HCT116 (cell line): ENCODE results near the gene RALGPS2. TPM values are rescaled to one million over a fixed set of nuclear protein-coding genes. Genes with fewer than 3 reads are reported as not detected.

ENCODE experiments used
- ATAC-seq: fragments of 200-7000 bp; cut with Tn5 transposase; 2 replicates; pipeline ENCODE4 v1.9.1; 2020; ENCODE audit warnings: mild to moderate bottlenecking, moderate library complexity
- BruUV-seq: library from RNA; stranded (reverse); fragments of 400-500 nt; replicated peaks from 2 replicates; lab custom pipeline; 2021; lab: Mats Ljungman, UMichigan
- CTCF ChIA-PET: fragments of 300-600 bp; sonication (Branson Sonifier 250); formaldehyde crosslinking; loops from one replicate; lab custom pipeline; 2021; ENCODE audit warnings: antibody characterized with exemption; lab: Charles Lee
- POLR2A ChIA-PET: fragments of 300-600, 350-600 bp; sonication (Branson Sonifier 250); formaldehyde crosslinking; loops from one replicate; lab custom pipeline; 2021; ENCODE audit warnings: antibody characterized with exemption; lab: Charles Lee
- RAD21 ChIA-PET, 2 experiments: fragments of 300-600 bp; sonication (Branson Sonifier 250); formaldehyde crosslinking; loops; one replicate each; lab custom pipeline; 2023; ENCODE audit warnings: low total read pairs in 2 of 2; ENCODE audit not compliant: uncharacterized antibody in 2 of 2, unreplicated experiment in 2 of 2, low non-redundant PET in 1 of 2; lab: Charles Lee
- DNase-seq: peaks from one replicate; pipeline ENCODE4 v3.0.0-alpha.2; 2010; ENCODE audit warnings: low read depth, low spot score
- H2AFZ ChIP-seq: fragments of 200-600 bp; shearing (Covaris generic), sonication (generic); 2 replicates; pipeline ENCODE4 v1.6.1; 2017; ENCODE audit warnings: low read depth, mixed run types, mixed read lengths, antibody characterized with exemption, low read length; ENCODE audit not compliant: poor library complexity, severe bottlenecking
- H3K27ac ChIP-seq: 2 replicates; pipeline ENCODE4 v1.5.1; 2012; ENCODE audit warnings: low read depth, low read length
- H3K27me3 ChIP-seq: fragments of 200-600 bp; sonication (generic); 2 replicates; pipeline ENCODE4 v1.6.1; 2016; ENCODE audit warnings: mixed run types, low read length, mixed read lengths; ENCODE audit not compliant: insufficient read depth
- H3K36me3 ChIP-seq, 2 experiments: fragments of 200-500 bp in 1 of 2; fragments of 200-600 bp in 1 of 2; sonication (Bioruptor generic) in 1 of 2; sonication (generic) in 1 of 2; 2 replicates each; pipeline versions ENCODE4 v1.5.1 to v1.6.1; 2014 to 2016; ENCODE audit warnings: low read length in 2 of 2, inconsistent platforms in 1 of 2, mixed read lengths in 1 of 2, mixed run types in 1 of 2; ENCODE audit not compliant: insufficient read depth in 2 of 2, control insufficient read depth in 1 of 2
- H3K4me1 ChIP-seq, 2 experiments: fragments of 200-600 bp in 1 of 2; sonication (generic) in 1 of 2; 2 replicates each; pipeline versions ENCODE4 v1.5.1 to v1.6.1; 2012 to 2017; ENCODE audit warnings: low read length in 2 of 2, inconsistent platforms in 1 of 2, mild to moderate bottlenecking in 1 of 2, mixed read lengths in 1 of 2, mixed run types in 1 of 2, moderate library complexity in 1 of 2; ENCODE audit not compliant: insufficient read depth in 2 of 2, control insufficient read depth in 1 of 2
- H3K4me2 ChIP-seq: fragments of 200-600 bp; sonication (generic); 2 replicates; pipeline ENCODE4 v1.6.1; 2017; ENCODE audit warnings: mixed run types, low read length, mixed read lengths
- H3K4me3 ChIP-seq, 2 experiments: fragments of 200-600 bp in 1 of 2; sonication (generic) in 1 of 2; replicated peaks in 1 of 2; 2 replicates each; pipeline ENCODE4 v1.5.1; 2011 to 2016; ENCODE audit warnings: low read length in 2 of 2, control low read depth in 1 of 2, low read depth in 1 of 2, mild to moderate bottlenecking in 1 of 2, mixed read lengths in 1 of 2, mixed run types in 1 of 2
- H3K79me2 ChIP-seq: fragments of 200-600 bp; sonication (generic); 2 replicates; pipeline ENCODE4 v1.6.1; 2017; ENCODE audit warnings: mild to moderate bottlenecking, mixed run types, low read length, moderate library complexity, mixed read lengths; ENCODE audit not compliant: insufficient read depth
- H3K9ac ChIP-seq: fragments of 200-600 bp; sonication (generic); 2 replicates; pipeline ENCODE4 v1.6.1; 2016; ENCODE audit warnings: low read length, mixed read lengths
- H3K9me2 ChIP-seq: fragments of 200-600 bp; sonication (generic), shearing (Covaris generic); 2 replicates; pipeline ENCODE4 v1.6.1; 2017; ENCODE audit warnings: mixed run types, mild to moderate bottlenecking, moderate library complexity; ENCODE audit not compliant: insufficient read depth
- H3K9me3 ChIP-seq, 2 experiments: fragments of 200-500 bp in 1 of 2; fragments of 200-600 bp in 1 of 2; sonication (Bioruptor generic) in 1 of 2; sonication (generic) in 1 of 2; 2 replicates each; pipeline ENCODE4 v1.6.1; 2014 to 2017; ENCODE audit warnings: low read length in 2 of 2, mixed read lengths in 2 of 2, inconsistent platforms in 1 of 2, low read depth in 1 of 2, mild to moderate bottlenecking in 1 of 2, mixed run types in 1 of 2, moderate library complexity in 1 of 2; ENCODE audit not compliant: control insufficient read depth in 1 of 2, insufficient read depth in 1 of 2
- H4K20me1 ChIP-seq: fragments of 200-600 bp; sonication (generic), shearing (Covaris generic); 2 replicates; pipeline ENCODE4 v1.6.1; 2017; ENCODE audit warnings: mixed run types, mild to moderate bottlenecking, moderate library complexity; ENCODE audit not compliant: insufficient read depth
- ATF3 ChIP-seq: IDR thresholded peaks from 2 replicates; pipeline ENCODE4 v1.6.1; 2012
- CEBPB ChIP-seq: IDR thresholded peaks from 2 replicates; pipeline ENCODE4 v1.6.1; 2012; ENCODE audit warnings: low read depth
- MAX ChIP-seq: IDR thresholded peaks from 2 replicates; pipeline ENCODE4 v1.6.1; 2012
- intact Hi-C: fragments of 100-400 bp; cut with micrococcal nuclease; formaldehyde crosslinking; loops from 2 replicates; pipeline ENCODE4 v1.10.0; 2022
- total RNA-seq: library from RNA; stranded (reverse); gene quantifications from one replicate; pipeline ENCODE4 v1.2.1, GENCODE V29; 2021; ENCODE audit not compliant: unreplicated experiment
- TF ChIP-seq, protein P1 (sequence below): IDR thresholded peaks from 2 replicates; pipeline ENCODE4 v1.6.1; 2012; ENCODE audit warnings: low read depth

The RALGPS2 gene
- total RNA-seq, 1 experiment from 2014 or later, result 25.6 TPM

DNA sequence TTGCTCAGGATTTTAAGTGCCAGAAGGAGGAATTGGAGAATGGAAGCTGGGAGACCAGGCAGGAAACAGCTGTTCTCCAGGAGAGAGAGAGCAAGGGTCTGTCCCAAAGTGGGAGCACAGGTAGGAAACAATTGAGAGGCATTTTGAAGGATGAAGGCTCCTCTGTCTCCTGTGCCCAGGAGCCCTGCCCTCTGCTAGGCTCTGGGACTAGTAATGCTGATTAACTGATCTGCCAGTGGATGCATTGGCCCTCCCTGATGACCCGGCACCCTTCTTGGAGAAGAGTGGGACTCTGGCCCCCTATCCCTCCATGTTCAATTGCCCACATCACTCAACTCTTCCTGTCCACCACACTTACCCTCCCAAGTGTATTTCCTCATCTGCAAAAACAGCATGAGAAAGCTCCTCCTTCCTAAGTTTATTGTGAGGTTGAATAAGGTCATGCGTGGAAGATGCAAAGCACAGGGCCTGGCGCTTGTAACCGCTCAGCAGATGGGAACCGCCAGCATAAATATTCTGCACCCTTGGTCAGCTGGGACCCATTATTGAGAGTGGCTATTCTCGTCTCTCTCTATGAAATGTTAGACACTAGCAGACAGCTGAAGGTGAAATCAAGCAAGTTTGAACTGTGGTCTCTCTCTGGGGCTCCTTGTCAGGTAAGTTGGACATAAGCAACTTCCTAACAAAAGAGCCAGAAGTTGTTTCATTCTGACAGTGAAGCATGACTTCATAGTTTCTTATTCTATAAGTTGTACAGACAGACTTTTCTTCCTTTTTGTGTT is 208.9 kb downstream of the RALGPS2 start:
- no peak overlapping the region for H3K4me2 ChIP-seq
- H3K79me2 ChIP-seq, result no peaks in the 10 kb centered on the region
- no peaks in the 10 kb centered on the region for H4K20me1 ChIP-seq
- intact Hi-C loops, result no loop called here
- H3K4me1 ChIP-seq, result no peaks in the 10 kb centered on the region
- CTCF ChIA-PET, result no interaction called here
- TF ChIP-seq CEBPB, result no peak
- no peak for TF ChIP-seq MAX
- TF ChIP-seq, protein P1, sequence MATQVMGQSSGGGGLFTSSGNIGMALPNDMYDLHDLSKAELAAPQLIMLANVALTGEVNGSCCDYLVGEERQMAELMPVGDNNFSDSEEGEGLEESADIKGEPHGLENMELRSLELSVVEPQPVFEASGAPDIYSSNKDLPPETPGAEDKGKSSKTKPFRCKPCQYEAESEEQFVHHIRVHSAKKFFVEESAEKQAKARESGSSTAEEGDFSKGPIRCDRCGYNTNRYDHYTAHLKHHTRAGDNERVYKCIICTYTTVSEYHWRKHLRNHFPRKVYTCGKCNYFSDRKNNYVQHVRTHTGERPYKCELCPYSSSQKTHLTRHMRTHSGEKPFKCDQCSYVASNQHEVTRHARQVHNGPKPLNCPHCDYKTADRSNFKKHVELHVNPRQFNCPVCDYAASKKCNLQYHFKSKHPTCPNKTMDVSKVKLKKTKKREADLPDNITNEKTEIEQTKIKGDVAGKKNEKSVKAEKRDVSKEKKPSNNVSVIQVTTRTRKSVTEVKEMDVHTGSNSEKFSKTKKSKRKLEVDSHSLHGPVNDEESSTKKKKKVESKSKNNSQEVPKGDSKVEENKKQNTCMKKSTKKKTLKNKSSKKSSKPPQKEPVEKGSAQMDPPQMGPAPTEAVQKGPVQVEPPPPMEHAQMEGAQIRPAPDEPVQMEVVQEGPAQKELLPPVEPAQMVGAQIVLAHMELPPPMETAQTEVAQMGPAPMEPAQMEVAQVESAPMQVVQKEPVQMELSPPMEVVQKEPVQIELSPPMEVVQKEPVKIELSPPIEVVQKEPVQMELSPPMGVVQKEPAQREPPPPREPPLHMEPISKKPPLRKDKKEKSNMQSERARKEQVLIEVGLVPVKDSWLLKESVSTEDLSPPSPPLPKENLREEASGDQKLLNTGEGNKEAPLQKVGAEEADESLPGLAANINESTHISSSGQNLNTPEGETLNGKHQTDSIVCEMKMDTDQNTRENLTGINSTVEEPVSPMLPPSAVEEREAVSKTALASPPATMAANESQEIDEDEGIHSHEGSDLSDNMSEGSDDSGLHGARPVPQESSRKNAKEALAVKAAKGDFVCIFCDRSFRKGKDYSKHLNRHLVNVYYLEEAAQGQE, result no peak
- no peak for TF ChIP-seq ATF3
- TF ChIP-seq, all 23 proteins: peak for 0
- ATAC-seq, result no peak
- ChIA-PET RAD21 (no interaction called here), POLR2A (no interaction called here)
- Histone ChIP-seq H2AFZ (no peak overlapping the region), H3K27ac (no peak overlapping the region), H3K27me3 (no peaks in the 10 kb centered on the region), H3K9me2 (0 out of 2 replicates have a peak, but pooled peaks cover 4% of the 10 kb centered on the region), H3K9me3 (no peaks in the 10 kb centered on the region), H3K9ac (no peak overlapping the region), H3K4me3 (no peak overlapping the region), H3K36me3 (no peaks in the 10 kb centered on the region)
- no peak for DNase-seq
- BruUV-seq, result no TSS peak
